GM19023 (cell line): ENCODE results near the gene DGKZ.
"Not testable (repeated sequence)": the region's sequence is repeated elsewhere in the genome, so short reads cannot be mapped to it uniquely, and the experiment has no call there.

Experiments
- ATAC-seq: cut with Tn5 transposase; IDR thresholded peaks from one replicate; pipeline ENCODE4 v1.9.1; 2021; ENCODE audit warnings: mild to moderate bottlenecking, moderate library complexity; ENCODE audit not compliant: unreplicated experiment

DGKZ gene

DNA sequence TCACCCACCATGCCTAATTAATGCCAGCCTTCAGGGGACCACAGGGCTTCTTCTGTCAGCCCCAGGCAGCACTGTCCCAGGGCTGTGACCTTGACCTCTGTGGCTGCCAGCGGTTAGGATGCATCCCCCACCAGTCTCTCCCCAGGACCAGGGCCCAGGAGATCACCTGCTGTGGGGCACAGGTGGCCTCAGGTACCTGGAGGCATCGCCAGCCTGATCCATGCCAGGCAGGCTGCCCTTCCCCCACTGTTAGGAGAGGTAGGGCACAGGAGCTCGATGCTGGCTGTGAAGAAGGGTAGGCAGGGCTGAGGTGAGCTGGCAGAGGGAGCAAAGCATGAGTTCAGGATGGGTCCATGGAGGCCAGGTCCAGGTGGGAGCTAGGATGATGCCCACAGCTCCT is 17.5 kb downstream of the DGKZ start:
- no peak for ATAC-seq

DNA sequence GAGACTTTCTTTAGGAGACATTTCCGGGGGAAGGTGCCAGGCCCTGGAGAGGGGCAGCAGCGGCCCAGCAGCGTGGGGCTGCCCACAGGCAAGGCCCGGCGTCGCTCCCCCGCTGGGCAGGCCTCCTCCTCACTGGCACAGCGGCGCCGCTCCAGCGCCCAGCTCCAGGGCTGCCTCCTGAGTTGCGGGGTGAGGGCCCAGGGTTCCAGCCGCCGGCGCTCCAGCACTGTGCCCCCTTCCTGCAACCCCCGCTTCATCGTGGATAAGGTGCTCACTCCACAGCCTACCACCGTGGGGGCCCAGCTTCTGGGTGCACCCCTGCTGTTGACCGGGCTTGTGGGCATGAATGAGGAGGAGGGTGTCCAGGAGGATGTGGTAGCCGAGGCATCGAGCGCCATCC is 19.0 kb downstream of the DGKZ start:
- no peak for ATAC-seq

DNA sequence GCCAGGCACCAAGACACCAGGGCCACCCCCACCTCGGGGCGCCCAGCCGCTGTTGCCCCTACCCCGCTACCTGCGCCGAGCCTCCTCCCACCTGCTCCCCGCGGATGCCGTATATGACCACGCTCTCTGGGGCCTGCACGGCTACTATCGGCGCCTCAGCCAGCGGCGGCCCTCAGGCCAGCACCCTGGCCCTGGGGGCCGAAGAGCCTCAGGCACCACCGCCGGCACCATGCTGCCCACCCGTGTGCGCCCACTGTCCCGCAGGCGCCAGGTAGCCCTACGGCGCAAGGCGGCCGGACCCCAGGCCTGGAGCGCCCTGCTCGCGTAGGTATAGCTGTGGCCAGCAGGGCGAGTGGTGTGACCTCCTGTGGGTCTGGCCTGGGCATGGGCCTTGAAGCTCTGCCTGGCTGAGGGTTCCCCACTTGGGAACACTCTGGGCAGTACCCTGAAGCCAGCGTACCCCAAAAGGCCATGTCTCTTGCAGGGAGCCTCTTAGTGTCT is 19.4 kb downstream of the DGKZ start:
- ATAC-seq: no peak

DNA sequence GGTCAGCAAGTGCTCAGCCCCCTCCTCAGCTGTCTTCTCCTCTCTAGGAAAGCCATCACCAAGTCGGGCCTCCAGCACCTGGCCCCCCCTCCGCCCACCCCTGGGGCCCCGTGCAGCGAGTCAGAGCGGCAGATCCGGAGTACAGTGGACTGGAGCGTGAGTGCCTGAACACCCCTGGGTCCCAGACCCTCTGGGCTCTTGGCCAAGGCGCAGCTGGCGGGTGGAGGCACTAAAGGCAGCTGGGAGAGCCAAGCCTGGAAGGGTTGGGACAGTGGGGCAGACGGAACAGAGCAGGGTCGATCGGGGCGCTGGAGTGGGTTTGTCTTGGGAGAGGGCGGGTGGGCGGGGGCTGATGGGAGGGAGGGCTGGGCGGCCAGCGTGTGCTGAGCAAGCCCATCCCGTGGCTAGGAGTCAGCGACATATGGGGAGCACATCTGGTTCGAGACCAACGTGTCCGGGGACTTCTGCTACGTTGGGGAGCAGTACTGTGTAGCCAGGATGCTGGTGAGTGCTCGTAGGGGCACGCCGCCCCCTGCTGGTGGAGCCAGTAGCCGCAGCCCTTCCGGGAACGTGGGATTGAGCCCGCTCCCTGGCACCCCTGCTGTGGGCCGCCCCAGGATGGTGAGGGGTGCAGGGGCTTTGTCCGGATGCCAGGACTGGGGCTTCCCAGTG is 20.1 kb downstream of the DGKZ start:
- ATAC-seq: peak; percentile 81

DNA sequence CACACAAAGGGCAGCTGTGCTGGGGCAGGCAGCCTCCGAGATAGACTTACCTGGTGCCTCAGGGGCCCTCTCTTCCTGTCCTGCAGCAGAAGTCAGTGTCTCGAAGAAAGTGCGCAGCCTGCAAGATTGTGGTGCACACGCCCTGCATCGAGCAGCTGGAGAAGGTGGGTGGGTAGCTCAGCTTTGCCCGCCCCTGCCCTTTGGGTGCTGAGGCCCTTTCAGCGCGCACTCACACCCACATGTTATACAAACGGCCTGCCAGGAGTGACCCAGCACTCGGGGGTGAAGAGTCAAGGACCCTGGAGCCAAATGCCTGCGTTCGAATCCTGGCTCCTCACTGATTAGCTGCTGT is 20.6 kb downstream of the DGKZ start:
- no peak for ATAC-seq

DNA sequence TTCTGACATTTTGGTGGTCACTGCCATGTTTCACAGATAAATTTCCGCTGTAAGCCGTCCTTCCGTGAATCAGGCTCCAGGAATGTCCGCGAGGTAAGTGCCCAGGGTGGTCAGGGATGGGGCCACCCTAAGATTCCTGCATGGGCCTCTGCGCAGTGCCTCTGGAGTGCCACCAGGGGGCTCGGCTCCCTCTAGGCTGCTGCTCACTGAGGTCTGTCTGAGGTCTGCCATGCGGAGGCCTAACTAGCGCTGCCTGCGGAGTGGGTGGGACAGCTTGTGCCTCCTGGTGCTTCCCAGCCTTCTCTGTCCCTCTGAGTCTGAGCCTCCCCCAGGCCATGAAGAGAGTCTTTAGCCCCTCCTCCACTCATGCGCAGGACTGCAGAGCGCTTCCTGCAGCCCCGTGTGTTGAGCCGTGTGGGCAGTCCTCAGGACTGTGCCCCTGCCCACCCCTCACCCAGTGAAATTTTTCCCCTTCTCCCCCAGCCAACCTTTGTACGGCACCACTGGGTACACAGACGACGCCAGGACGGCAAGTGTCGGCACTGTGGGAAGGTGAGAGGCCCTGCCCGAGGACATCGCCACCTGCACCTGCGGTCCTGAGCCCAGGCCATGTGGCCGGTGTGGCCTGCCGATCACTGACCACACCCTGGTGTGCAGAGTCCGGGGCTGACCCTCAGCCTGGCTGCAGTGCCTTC is 22.3 kb downstream of the DGKZ start:
- ATAC-seq: peak; percentile 52

DNA sequence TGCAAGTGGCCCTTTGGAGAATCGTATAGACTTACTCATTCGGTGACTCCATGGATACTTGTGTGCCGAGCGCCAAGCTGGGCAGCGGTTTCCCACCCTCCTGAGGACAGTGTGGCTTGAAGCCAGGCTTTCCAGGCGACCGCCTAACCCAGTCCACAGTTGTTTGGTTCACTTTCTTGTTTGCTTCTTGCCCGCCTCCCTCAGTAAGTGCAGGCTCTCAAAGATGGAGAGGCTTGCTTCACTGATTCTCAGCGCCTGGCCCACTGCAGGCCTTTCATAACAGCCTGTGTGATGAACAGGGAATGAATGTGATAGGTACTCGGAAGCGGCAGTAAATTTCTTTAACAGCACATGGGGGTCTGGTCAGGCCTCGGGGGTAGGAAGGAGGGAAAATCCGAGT is 23.0 kb downstream of the DGKZ start:
- ATAC-seq: no peak

DNA sequence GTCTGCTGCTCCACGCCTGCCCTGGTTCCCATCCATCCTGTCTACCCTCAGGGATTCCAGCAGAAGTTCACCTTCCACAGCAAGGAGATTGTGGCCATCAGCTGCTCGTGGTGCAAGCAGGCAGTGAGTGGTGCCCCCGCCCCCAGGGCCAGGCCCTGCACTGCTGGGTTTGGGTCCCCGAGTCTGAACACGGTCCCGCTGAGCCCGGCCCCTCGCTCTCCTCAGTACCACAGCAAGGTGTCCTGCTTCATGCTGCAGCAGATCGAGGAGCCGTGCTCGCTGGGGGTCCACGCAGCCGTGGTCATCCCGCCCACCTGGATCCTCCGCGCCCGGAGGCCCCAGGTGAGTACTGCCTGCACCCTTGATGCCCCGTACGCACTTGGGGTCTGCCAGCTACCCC is 24.0 kb downstream of the DGKZ start:
- not testable (repeated sequence) for ATAC-seq

DNA sequence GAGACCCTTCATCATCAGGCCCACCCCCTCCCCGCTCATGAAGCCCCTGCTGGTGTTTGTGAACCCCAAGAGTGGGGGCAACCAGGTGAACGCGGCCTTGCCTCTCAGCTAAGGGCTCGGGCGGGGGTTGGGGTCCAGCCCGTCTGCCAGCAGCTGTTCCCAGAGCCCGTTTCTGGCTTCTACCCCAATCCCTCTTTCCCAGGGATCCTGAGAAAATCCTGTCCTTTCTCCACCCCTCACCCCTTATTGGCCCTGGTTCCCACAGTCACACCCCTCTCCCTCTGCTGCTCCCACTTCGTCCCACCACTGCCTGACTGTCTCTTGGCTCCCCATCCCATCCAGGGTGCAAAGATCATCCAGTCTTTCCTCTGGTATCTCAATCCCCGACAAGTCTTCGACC is 24.8 kb downstream of the DGKZ start:
- no peak for ATAC-seq

DNA sequence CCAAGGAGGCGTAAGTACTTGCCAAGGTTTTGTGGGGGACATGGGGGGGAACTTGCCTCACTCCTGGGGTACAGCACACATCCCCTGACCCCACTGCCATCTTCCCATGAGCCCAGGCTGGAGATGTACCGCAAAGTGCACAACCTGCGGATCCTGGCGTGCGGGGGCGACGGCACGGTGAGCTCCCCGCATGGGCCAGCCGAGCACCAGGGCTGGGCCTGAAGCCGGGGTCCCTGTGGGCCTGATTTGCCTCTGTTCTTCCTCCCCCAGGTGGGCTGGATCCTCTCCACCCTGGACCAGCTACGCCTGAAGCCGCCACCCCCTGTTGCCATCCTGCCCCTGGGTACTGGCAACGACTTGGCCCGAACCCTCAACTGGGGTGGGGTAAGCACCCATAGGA is 25.2 kb downstream of the DGKZ start:
- ATAC-seq: not testable (repeated sequence)

DNA sequence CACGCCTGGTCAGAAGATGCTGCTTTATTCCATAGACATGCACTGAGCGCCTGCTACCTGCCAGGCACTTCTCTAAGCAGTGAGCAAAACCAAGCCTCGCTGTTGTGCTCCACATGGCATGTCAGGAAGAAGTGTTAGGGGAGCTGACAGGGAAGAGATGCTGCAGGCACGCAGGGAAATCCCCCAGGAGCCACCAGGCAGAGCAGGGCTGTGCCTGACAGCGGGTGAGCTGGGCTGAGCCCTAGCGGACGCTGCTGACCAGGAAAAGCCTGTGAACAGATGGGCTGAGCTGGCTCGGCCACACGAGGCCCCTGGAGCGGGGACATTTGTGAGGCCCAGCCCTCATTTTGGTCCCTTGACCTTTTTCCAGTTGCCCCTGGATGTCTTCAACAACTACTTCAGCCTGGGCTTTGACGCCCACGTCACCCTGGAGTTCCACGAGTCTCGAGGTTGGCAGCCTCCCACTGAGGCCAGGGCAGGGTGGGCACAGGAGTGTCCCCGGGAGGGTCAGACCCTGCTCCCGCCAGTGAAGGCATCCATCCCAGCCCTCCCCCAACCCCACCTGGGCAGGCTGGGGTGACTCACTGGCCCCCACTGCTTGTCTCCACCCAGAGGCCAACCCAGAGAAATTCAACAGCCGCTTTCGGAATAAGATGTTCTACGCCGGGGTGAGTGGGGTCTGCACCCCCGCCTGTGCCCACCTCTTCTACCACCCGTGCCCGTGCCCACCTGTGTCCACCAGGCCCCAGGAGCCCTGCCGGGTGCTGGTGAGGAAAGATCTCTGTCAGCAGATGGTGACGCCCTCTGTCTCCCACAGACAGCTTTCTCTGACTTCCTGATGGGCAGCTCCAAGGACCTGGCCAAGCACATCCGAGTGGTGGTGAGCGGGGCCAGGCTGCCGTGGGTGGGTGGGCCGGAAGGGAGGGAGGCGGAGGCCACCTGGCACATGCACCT is 26.8 kb downstream of the DGKZ start:
- ATAC-seq: no peak

DNA sequence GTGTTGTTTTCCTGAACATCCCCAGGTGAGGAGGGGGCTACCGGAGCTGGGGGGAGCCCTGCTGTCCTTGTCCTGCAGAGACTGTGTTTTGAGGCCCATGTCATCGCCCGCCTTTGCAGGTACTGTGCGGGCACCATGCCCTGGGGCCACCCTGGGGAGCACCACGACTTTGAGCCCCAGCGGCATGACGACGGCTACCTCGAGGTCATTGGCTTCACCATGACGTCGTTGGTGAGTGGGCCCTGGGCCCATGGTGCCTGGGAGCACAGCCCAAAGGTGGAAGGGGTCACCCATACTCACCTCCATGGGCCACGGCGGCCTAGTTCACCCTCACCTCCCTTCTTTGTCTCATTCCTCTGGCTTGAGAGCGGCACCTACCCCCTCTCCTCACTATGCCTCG is 27.6 kb downstream of the DGKZ start:
- no peak for ATAC-seq

DNA sequence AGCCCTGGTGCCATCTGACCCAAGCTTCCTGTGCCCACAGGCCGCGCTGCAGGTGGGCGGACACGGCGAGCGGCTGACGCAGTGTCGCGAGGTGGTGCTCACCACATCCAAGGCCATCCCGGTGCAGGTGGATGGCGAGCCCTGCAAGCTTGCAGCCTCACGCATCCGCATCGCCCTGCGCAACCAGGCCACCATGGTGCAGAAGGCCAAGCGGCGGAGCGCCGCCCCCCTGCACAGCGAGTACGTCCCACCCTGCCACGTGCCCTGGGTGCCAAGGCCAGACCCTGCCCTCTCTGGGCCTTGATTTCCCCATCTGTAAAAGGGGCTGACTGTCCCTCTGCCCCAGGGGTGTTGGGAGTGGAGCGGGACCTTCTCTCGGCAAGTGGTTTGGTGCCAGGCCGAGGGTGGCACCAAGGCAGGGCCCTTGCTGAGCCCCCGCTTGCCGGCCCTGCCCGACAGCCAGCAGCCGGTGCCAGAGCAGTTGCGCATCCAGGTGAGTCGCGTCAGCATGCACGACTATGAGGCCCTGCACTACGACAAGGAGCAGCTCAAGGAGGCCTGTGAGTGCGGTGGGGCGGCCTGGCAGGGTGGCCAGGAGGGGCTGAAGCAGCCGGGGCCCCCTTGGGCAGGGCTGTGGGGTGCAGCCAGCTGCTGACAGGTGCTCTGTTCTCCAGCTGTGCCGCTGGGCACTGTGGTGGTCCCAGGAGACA is 28.3 kb downstream of the DGKZ start:
- ATAC-seq: no peak

DNA sequence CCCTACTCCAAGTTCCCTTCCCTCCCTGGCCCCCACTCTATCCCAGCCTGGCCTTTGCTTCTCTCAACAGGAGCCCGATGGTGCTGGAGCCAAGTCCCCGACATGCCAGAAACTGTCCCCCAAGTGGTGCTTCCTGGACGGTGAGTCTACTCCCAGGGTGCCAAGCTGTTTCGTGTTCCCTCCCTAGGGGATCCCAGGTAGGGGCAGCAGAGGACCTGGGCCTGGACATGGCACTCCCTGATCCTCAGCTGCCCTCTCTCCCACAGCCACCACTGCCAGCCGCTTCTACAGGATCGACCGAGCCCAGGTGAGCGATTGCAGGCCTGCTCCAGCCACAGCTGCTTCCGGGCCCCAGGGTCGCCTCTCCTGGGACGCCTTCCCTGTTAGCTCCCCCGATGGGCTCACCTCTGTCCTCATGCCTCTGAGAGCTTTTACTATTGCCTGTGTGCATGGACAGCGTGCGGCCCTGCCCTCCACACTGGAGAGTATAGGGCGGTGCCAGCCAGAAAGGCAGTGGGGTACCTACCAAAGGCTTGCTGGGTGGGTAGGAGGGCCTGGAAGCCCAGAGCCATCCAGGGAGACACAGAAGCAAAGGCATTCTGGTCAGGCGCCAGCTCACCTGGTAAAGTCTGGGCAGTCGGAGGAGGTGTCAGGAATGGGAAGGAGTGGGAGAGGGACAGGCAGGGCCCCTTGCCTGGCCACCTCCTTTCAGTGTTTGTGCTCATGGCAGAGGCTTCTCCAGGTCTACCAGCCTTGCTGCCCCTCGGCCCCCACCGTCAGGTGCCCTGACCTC is 29.2 kb downstream of the DGKZ start:
- ATAC-seq: no peak

DNA sequence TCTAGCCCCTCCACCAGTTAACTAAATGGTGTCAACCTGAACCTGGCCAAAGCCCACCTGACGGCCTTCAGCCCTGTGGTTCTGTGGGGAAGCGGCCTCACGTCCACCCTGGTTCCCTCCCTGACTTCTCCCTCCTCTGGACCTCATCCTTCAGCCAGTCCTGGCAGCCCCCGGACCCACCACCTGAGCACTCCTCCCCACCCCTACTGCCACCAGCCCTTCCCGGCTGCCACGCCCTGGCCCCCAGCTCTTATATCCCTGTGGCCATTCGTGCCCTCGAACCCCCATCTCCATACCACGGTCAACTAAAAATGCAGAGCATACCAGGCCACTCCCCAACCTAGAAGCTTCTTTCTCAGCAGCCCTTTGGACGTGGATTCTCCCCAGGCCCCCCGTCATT is 30.0 kb downstream of the DGKZ start:
- no peak for ATAC-seq

DNA sequence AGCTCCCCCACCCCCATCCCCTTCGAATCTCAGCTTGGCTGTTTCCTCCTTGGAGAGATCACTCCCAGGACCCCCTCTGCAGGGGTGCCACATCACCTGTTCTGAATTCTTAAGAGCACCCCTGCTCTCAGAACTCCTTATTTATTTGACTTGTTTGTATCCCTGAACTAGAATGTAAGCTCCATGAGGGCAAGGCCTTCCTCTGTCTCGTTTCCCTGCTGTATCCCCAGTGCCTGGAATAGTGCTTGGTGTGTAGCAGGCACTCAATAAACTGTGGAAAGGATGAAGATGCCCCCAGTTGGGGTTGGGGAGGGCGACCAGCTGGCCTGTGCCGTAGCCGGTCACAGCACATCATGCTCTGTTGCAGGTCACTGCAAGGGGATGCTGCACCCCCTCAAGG is 30.6 kb downstream of the DGKZ start:
- no peak for ATAC-seq

DNA sequence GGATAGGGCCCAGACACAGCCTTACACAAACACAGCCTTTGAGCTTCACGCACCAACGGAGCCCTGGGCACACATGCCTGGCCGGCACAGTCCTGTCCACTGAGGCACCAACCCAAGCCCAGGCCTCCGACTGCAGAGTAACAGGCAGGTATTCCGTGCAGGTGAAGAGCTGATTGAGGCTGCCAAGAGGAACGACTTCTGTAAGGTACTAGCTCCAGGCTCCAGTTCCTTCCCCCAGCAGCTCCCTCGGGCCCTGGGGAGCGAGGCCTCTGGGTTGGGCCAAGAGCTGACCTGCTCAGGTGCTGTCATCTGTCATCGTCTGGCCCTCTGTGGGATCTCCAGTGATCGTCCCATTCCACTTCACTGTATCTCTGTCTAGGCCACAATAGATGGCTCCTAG is 31.0 kb downstream of the DGKZ start:
- no peak for ATAC-seq

DNA sequence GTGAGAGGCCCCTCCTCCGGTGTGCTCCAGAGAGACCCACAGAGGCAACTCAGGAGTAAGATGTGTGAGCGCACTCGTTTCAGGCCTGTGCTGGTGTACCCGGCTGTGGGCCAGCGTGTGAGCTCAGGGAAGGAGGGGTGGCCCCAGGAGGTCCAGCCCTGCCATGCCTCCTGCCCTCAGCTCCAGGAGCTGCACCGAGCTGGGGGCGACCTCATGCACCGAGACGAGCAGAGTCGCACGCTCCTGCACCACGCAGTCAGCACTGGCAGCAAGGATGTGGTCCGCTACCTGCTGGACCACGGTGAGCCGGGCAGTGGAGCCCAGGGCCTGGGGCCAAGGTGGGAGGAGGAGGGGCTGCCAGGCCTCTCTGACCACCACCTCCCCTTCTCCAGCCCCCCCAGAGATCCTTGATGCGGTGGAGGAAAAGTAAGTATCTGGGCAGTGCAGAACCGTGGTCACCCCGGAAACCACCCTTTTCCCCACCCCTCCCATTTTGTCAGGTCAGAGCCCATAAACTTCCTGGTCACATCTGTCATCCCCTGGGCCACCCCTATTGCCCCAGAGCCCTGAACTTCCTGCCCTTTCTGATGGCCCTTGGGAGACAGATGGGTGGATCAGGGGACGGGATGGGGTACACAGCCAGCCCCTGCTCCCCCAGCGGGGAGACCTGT is 31.7 kb downstream of the DGKZ start:
- ATAC-seq: no peak

DNA sequence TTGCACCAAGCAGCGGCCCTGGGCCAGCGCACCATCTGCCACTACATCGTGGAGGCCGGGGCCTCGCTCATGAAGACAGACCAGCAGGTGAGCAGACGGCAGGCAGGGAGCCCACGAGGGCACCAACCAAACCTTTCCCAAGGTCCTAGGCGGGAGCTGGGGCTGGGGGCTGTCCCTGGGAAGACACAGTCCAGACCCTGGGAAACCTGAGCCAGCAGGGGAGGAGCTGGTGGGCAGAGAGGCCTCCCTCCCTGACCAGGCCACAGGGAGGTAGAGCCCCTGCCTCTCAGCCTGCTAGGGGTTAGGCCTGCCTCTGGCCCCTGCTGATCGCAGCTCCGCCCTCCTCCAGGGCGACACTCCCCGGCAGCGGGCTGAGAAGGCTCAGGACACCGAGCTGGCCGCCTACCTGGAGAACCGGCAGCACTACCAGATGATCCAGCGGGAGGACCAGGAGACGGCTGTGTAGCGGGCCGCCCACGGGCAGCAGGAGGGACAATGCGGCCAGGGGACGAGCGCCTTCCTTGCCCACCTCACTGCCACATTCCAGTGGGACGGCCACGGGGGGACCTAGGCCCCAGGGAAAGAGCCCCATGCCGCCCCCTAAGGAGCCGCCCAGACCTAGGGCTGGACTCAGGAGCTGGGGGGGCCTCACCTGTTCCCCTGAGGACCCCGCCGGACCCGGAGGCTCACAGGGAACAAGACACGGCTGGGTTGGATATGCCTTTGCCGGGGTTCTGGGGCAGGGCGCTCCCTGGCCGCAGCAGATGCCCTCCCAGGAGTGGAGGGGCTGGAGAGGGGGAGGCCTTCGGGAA is 32.4 kb downstream of the DGKZ start:
- ATAC-seq: not testable (repeated sequence)
